ENCODE data around the gene SIRPB2.

SIRPB2 gene

GRCh38 chr20:1471242-1471641, 20.0 kb downstream of the SIRPB2 start:
- Histone ChIP-seq H3K36me3 (ENCODE audit: control insufficient read depth, insufficient read depth, low read length) (no peaks in the 10 kb centered on the region), H3K9me3 (ENCODE audit: control insufficient read depth, low read length) (no peaks in the 10 kb centered on the region), H3K4me3 (ENCODE audit: extremely low read depth, insufficient read depth, low read length, poor library complexity, severe bottlenecking) (no peak overlapping the region), H3K4me1 (ENCODE audit: control insufficient read depth, insufficient read depth, low read length, poor library complexity, severe bottlenecking) (peaks cover 7% of the 10 kb centered on the region), H3K27ac (ENCODE audit: low read depth, low read length, severe bottlenecking) (no peak overlapping the region)
- 100% methylated on average over 1 of the region's 2 CpGs for WGBS, 2 experiments (ENCODE audit: insufficient coverage in 2 of 2)

GRCh38 chr20:1469925-1470571, 21.2 kb downstream of the SIRPB2 start:
- no peak overlapping the region for H3K4me3 ChIP-seq (ENCODE audit: extremely low read depth, insufficient read depth, low read length, poor library complexity, severe bottlenecking)
- H3K9me3 ChIP-seq (ENCODE audit: control insufficient read depth, low read length) = no peaks in the 10 kb centered on the region
- H3K27ac ChIP-seq (ENCODE audit: low read depth, low read length, severe bottlenecking) = peak overlapping the region; percentile 18
- H3K4me1 ChIP-seq (ENCODE audit: control insufficient read depth, insufficient read depth, low read length, poor library complexity, severe bottlenecking) = peaks cover 13% of the 10 kb centered on the region
- WGBS, 2 experiments (ENCODE audit: insufficient coverage in 2 of 2) = 41 to 42% methylated on average over 11 of the region's 11 CpGs
- H3K36me3 ChIP-seq (ENCODE audit: control insufficient read depth, insufficient read depth, low read length) = peaks cover 3% of the 10 kb centered on the region

- H3K36me3 ChIP-seq (ENCODE audit: control insufficient read depth, insufficient read depth, low read length) = peaks cover 10% of the 10 kb centered on the region
- H3K9me3 ChIP-seq (ENCODE audit: control insufficient read depth, low read length) = no peaks in the 10 kb centered on the region
- 83 to 87% methylated on average over 5 to 6 of the region's 9 CpGs for WGBS, 2 experiments (ENCODE audit: insufficient coverage in 2 of 2)
- no peak overlapping the region for H3K4me3 ChIP-seq (ENCODE audit: extremely low read depth, insufficient read depth, low read length, poor library complexity, severe bottlenecking)
- peak overlapping the region; percentile 30 for H3K27ac ChIP-seq (ENCODE audit: low read depth, low read length, severe bottlenecking)
- H3K4me1 ChIP-seq (ENCODE audit: control insufficient read depth, insufficient read depth, low read length, poor library complexity, severe bottlenecking) = peaks cover 13% of the 10 kb centered on the region
These were observed 21.8 kb downstream of the SIRPB2 start for GRCh38 chr20:1469306-1469905.

GRCh38 chr20:1468117-1468624, 23.0 kb downstream of the SIRPB2 start:
- H3K9me3 ChIP-seq (ENCODE audit: control insufficient read depth, low read length) = no peaks in the 10 kb centered on the region
- H3K4me1 ChIP-seq (ENCODE audit: control insufficient read depth, insufficient read depth, low read length, poor library complexity, severe bottlenecking) = peaks cover 10% of the 10 kb centered on the region
- 84 to 91% methylated on average over 5 to 6 of the region's 7 CpGs for WGBS, 2 experiments (ENCODE audit: insufficient coverage in 2 of 2)
- H3K27ac ChIP-seq (ENCODE audit: low read depth, low read length, severe bottlenecking) = peak overlapping the region; percentile 67
- peaks cover 22% of the 10 kb centered on the region for H3K36me3 ChIP-seq (ENCODE audit: control insufficient read depth, insufficient read depth, low read length)
- H3K4me3 ChIP-seq (ENCODE audit: extremely low read depth, insufficient read depth, low read length, poor library complexity, severe bottlenecking) = no peak overlapping the region

- WGBS, 2 experiments (ENCODE audit: insufficient coverage in 2 of 2) = 78 to 79% methylated on average over 17 to 22 of the region's 22 CpGs
- H3K36me3 ChIP-seq (ENCODE audit: control insufficient read depth, insufficient read depth, low read length) = peaks cover 28% of the 10 kb centered on the region
- no peaks in the 10 kb centered on the region for H3K9me3 ChIP-seq (ENCODE audit: control insufficient read depth, low read length)
- peaks cover 10% of the 10 kb centered on the region for H3K4me1 ChIP-seq (ENCODE audit: control insufficient read depth, insufficient read depth, low read length, poor library complexity, severe bottlenecking)
- no peak overlapping the region for H3K4me3 ChIP-seq (ENCODE audit: extremely low read depth, insufficient read depth, low read length, poor library complexity, severe bottlenecking)
- H3K27ac ChIP-seq (ENCODE audit: low read depth, low read length, severe bottlenecking) = peak overlapping the region; percentile 67
These were observed 23.7 kb downstream of the SIRPB2 start for GRCh38 chr20:1467355-1468116.

GRCh38 chr20:1467082-1467354, 24.2 kb downstream of the SIRPB2 start:
- peaks cover 31% of the 10 kb centered on the region for H3K36me3 ChIP-seq (ENCODE audit: control insufficient read depth, insufficient read depth, low read length)
- WGBS, 2 experiments (ENCODE audit: insufficient coverage in 2 of 2) = 10 to 14% methylated on average over 6 to 7 of the region's 7 CpGs
- H3K4me3 ChIP-seq (ENCODE audit: extremely low read depth, insufficient read depth, low read length, poor library complexity, severe bottlenecking) = no peak overlapping the region
- H3K4me1 ChIP-seq (ENCODE audit: control insufficient read depth, insufficient read depth, low read length, poor library complexity, severe bottlenecking) = peaks cover 10% of the 10 kb centered on the region
- peak overlapping the region; percentile 67 for H3K27ac ChIP-seq (ENCODE audit: low read depth, low read length, severe bottlenecking)
- H3K9me3 ChIP-seq (ENCODE audit: control insufficient read depth, low read length) = no peaks in the 10 kb centered on the region

- 0 to 2% methylated on average over 58 to 79 of the region's 104 CpGs for WGBS, 2 experiments (ENCODE audit: insufficient coverage in 2 of 2)
- Histone ChIP-seq H3K4me1 (ENCODE audit: control insufficient read depth, insufficient read depth, low read length, poor library complexity, severe bottlenecking) (peaks cover 10% of the 10 kb centered on the region), H3K27ac (ENCODE audit: low read depth, low read length, severe bottlenecking) (peak within 1 kb of the TSS; percentile 95), H3K36me3 (ENCODE audit: control insufficient read depth, insufficient read depth, low read length) (peaks cover 37% of the 10 kb centered on the region), H3K4me3 (ENCODE audit: extremely low read depth, insufficient read depth, low read length, poor library complexity, severe bottlenecking) (peak within 1 kb of the TSS; percentile 96), H3K9me3 (ENCODE audit: control insufficient read depth, low read length) (no peaks in the 10 kb centered on the region)
These were observed 24.8 kb downstream of the SIRPB2 start, which contains the start of gene NSFL1C for GRCh38 chr20:1466211-1467081. TSS of gene NSFL1C (minus strand) at chr20:1466849. CDS start at chr20:1466824, 25 bp downstream.

- 42 to 51% methylated on average over 4 to 11 of the region's 12 CpGs for WGBS, 2 experiments (ENCODE audit: insufficient coverage in 2 of 2)
- no peaks in the 10 kb centered on the region for H3K9me3 ChIP-seq (ENCODE audit: control insufficient read depth, low read length)
- H3K4me1 ChIP-seq (ENCODE audit: control insufficient read depth, insufficient read depth, low read length, poor library complexity, severe bottlenecking) = peaks cover 10% of the 10 kb centered on the region
- peaks cover 45% of the 10 kb centered on the region for H3K36me3 ChIP-seq (ENCODE audit: control insufficient read depth, insufficient read depth, low read length)
- peak overlapping the region; percentile 96 for H3K4me3 ChIP-seq (ENCODE audit: extremely low read depth, insufficient read depth, low read length, poor library complexity, severe bottlenecking)
- H3K27ac ChIP-seq (ENCODE audit: low read depth, low read length, severe bottlenecking) = peak overlapping the region; percentile 95
These were observed 25.6 kb downstream of the SIRPB2 start for GRCh38 chr20:1465470-1466210.

GRCh38 chr20:1463971-1464570, 27.1 kb downstream of the SIRPB2 start:
- H3K27ac ChIP-seq (ENCODE audit: low read depth, low read length, severe bottlenecking) = no peak overlapping the region
- H3K9me3 ChIP-seq (ENCODE audit: control insufficient read depth, low read length) = no peaks in the 10 kb centered on the region
- WGBS, 2 experiments (ENCODE audit: insufficient coverage in 2 of 2) = 89 to 98% methylated on average over 6 to 8 of the region's 9 CpGs
- H3K36me3 ChIP-seq (ENCODE audit: control insufficient read depth, insufficient read depth, low read length) = peaks cover 61% of the 10 kb centered on the region
- peaks cover 10% of the 10 kb centered on the region for H3K4me1 ChIP-seq (ENCODE audit: control insufficient read depth, insufficient read depth, low read length, poor library complexity, severe bottlenecking)
- no peak overlapping the region for H3K4me3 ChIP-seq (ENCODE audit: extremely low read depth, insufficient read depth, low read length, poor library complexity, severe bottlenecking)
